ENCODE measurements around the gene ERC1.

- TF ChIP-seq POLR2A (IDR thresholded peaks at IDR 0.05) (no peak), CTCF (IDR thresholded peaks at IDR 0.05) (no peak), EP300 (IDR thresholded peaks at IDR 0.05) (no peak)
These were observed 17.0 kb downstream of the ERC1 start for GRCh38 chr12:1007994-1008393.

Data from tibial nerve (tissue), 4 donors.